ENCODE results near the gene IL1RAPL2. TPM values are rescaled to one million over a fixed set of nuclear protein-coding genes. Genes with fewer than 3 reads are reported as not detected.
A peak's percentile ranks its signal among the peaks of the same experiment; 100 is the strongest.
"Not testable (repeated sequence)": the region's sequence is repeated elsewhere in the genome, so short reads cannot be mapped to it uniquely, and the experiment has no call there.

Gene IL1RAPL2
- total RNA-seq, result not detected

- Mint-ChIP-seq H3K4me3 (no peak within 1 kb of the TSS), H3K9me3 (ENCODE audit: insufficient read depth) (no peaks in the 10 kb centered on the region), H3K27ac (no peak within 1 kb of the TSS), H3K36me3 (ENCODE audit: low read depth) (no peaks in the 10 kb centered on the region), H3K4me1 (ENCODE audit: low read depth) (no peaks in the 10 kb centered on the region), H3K27me3 (ENCODE audit: low read depth) (peaks cover 16% of the 10 kb centered on the region)
- ATAC-seq (no peak), DNase-seq (peak; percentile 21)
- POLR2A ChIA-PET, result no interaction called here
- CTCF ChIA-PET, result interaction anchor here (0.7 to 1.0 kb wide), 2 partner anchors 357 kb away, joined by 3 read pairs; no protein-coding TSS in a partner anchor
These were observed at the start of gene IL1RAPL2 for GRCh38 chrX:104565791-104566680. TSS of gene IL1RAPL2 (plus strand) at chrX:104566199.

- ATAC-seq, result no peak
- ChIA-PET CTCF (no interaction called here), POLR2A (no interaction called here)
- H3K9me3 Mint-ChIP-seq (ENCODE audit: insufficient read depth), result no peaks in the 10 kb centered on the region
- H3K4me3 Mint-ChIP-seq, result no peak overlapping the region
- no peaks in the 10 kb centered on the region for H3K36me3 Mint-ChIP-seq (ENCODE audit: low read depth)
- DNase-seq, result no peak
- no peaks in the 10 kb centered on the region for H3K27me3 Mint-ChIP-seq (ENCODE audit: low read depth)
- H3K27ac Mint-ChIP-seq, result no peak overlapping the region
- no peaks in the 10 kb centered on the region for H3K4me1 Mint-ChIP-seq (ENCODE audit: low read depth)
These were observed 43.6 kb upstream of the IL1RAPL2 start for GRCh38 chrX:104522386-104522785.

GRCh38 chrX:104523858-104524257 lies 42.1 kb upstream of the IL1RAPL2 start:
- H3K4me3 Mint-ChIP-seq, result no peak overlapping the region
- H3K27me3 Mint-ChIP-seq (ENCODE audit: low read depth), result no peaks in the 10 kb centered on the region
- no peak overlapping the region for H3K27ac Mint-ChIP-seq
- CTCF ChIA-PET, result no interaction called here
- POLR2A ChIA-PET, result no interaction called here
- H3K9me3 Mint-ChIP-seq (ENCODE audit: insufficient read depth), result no peaks in the 10 kb centered on the region
- no peaks in the 10 kb centered on the region for H3K36me3 Mint-ChIP-seq (ENCODE audit: low read depth)
- H3K4me1 Mint-ChIP-seq (ENCODE audit: low read depth), result no peaks in the 10 kb centered on the region
- ATAC-seq (no peak), DNase-seq (no peak)

GRCh38 chrX:104539081-104539480 lies 26.9 kb upstream of the IL1RAPL2 start:
- Mint-ChIP-seq H3K27me3 (ENCODE audit: low read depth) (no peaks in the 10 kb centered on the region), H3K9me3 (ENCODE audit: insufficient read depth) (no peaks in the 10 kb centered on the region), H3K27ac (no peak overlapping the region), H3K4me1 (ENCODE audit: low read depth) (no peaks in the 10 kb centered on the region), H3K4me3 (no peak overlapping the region), H3K36me3 (ENCODE audit: low read depth) (no peaks in the 10 kb centered on the region)
- POLR2A ChIA-PET, result no interaction called here
- CTCF ChIA-PET, result no interaction called here
- DNase-seq (no peak), ATAC-seq (no peak)

- H3K36me3 Mint-ChIP-seq (ENCODE audit: low read depth); H3K4me3 Mint-ChIP-seq; H3K9me3 Mint-ChIP-seq (ENCODE audit: insufficient read depth); CTCF ChIA-PET; POLR2A ChIA-PET; H3K4me1 Mint-ChIP-seq (ENCODE audit: low read depth); ATAC-seq; H3K27ac Mint-ChIP-seq; H3K27me3 Mint-ChIP-seq (ENCODE audit: low read depth); DNase-seq: not testable (repeated sequence)
These were observed 23.6 kb upstream of the IL1RAPL2 start for GRCh38 chrX:104542447-104542846.

GRCh38 chrX:104564335-104564734 lies 1.7 kb upstream of the IL1RAPL2 start:
- DNase-seq (no peak), ATAC-seq (no peak)
- H3K27ac Mint-ChIP-seq, result no peak overlapping the region
- ChIA-PET CTCF (no interaction called here), POLR2A (no interaction called here)
- H3K4me1 Mint-ChIP-seq (ENCODE audit: low read depth), result no peaks in the 10 kb centered on the region
- no peaks in the 10 kb centered on the region for H3K9me3 Mint-ChIP-seq (ENCODE audit: insufficient read depth)
- no peaks in the 10 kb centered on the region for H3K36me3 Mint-ChIP-seq (ENCODE audit: low read depth)
- no peak overlapping the region for H3K4me3 Mint-ChIP-seq
- H3K27me3 Mint-ChIP-seq (ENCODE audit: low read depth), result peaks cover 16% of the 10 kb centered on the region

GRCh38 chrX:104564921-104565703 lies 887 bp upstream of the IL1RAPL2 start:
- POLR2A ChIA-PET, result no interaction called here
- H3K4me1 Mint-ChIP-seq (ENCODE audit: low read depth), result no peaks in the 10 kb centered on the region
- H3K27ac Mint-ChIP-seq, result no peak overlapping the region
- ATAC-seq (no peak), DNase-seq (no peak)
- H3K9me3 Mint-ChIP-seq (ENCODE audit: insufficient read depth), result no peaks in the 10 kb centered on the region
- CTCF ChIA-PET, result interaction anchor here (1.0 kb wide), 1 partner anchor 358 kb away, joined by 3 read pairs; no protein-coding TSS in a partner anchor
- H3K36me3 Mint-ChIP-seq (ENCODE audit: low read depth), result no peaks in the 10 kb centered on the region
- H3K4me3 Mint-ChIP-seq, result no peak overlapping the region
- peaks cover 16% of the 10 kb centered on the region for H3K27me3 Mint-ChIP-seq (ENCODE audit: low read depth)

- Mint-ChIP-seq H3K27ac (no peak overlapping the region), H3K36me3 (ENCODE audit: low read depth) (no peaks in the 10 kb centered on the region), H3K4me3 (no peak overlapping the region), H3K9me3 (ENCODE audit: insufficient read depth) (no peaks in the 10 kb centered on the region), H3K4me1 (ENCODE audit: low read depth) (no peaks in the 10 kb centered on the region), H3K27me3 (ENCODE audit: low read depth) (peaks cover 16% of the 10 kb centered on the region)
- ATAC-seq, result no peak
- no peak for DNase-seq
- POLR2A ChIA-PET, result no interaction called here
- CTCF ChIA-PET, result interaction anchor here (0.7 kb wide), 1 partner anchor 356 kb away, joined by 3 read pairs; no protein-coding TSS in a partner anchor
These were observed 892 bp downstream of the IL1RAPL2 start for GRCh38 chrX:104566681-104567501.

GRCh38 chrX:104567506-104567905 lies 1.5 kb downstream of the IL1RAPL2 start:
- DNase-seq, result no peak
- CTCF ChIA-PET, result no interaction called here
- Mint-ChIP-seq H3K27ac (no peak overlapping the region), H3K36me3 (ENCODE audit: low read depth) (no peaks in the 10 kb centered on the region), H3K4me3 (no peak overlapping the region), H3K27me3 (ENCODE audit: low read depth) (peaks cover 16% of the 10 kb centered on the region), H3K9me3 (ENCODE audit: insufficient read depth) (no peaks in the 10 kb centered on the region), H3K4me1 (ENCODE audit: low read depth) (no peaks in the 10 kb centered on the region)
- no peak for ATAC-seq
- POLR2A ChIA-PET, result no interaction called here

- Mint-ChIP-seq H3K27ac (no peak overlapping the region), H3K4me1 (ENCODE audit: low read depth) (no peaks in the 10 kb centered on the region), H3K9me3 (ENCODE audit: insufficient read depth) (no peaks in the 10 kb centered on the region), H3K36me3 (ENCODE audit: low read depth) (no peaks in the 10 kb centered on the region), H3K4me3 (no peak overlapping the region), H3K27me3 (ENCODE audit: low read depth) (peaks cover 16% of the 10 kb centered on the region)
- ChIA-PET POLR2A (no interaction called here), CTCF (no interaction called here)
- DNase-seq (no peak), ATAC-seq (no peak)
These were observed 2.4 kb downstream of the IL1RAPL2 start for GRCh38 chrX:104568304-104568915.

- ChIA-PET CTCF (no interaction called here), POLR2A (no interaction called here)
- no peaks in the 10 kb centered on the region for H3K4me1 Mint-ChIP-seq (ENCODE audit: low read depth)
- ATAC-seq (no peak), DNase-seq (no peak)
- H3K4me3 Mint-ChIP-seq, result no peak overlapping the region
- H3K27ac Mint-ChIP-seq, result no peak overlapping the region
- H3K9me3 Mint-ChIP-seq (ENCODE audit: insufficient read depth), result no peaks in the 10 kb centered on the region
- no peaks in the 10 kb centered on the region for H3K36me3 Mint-ChIP-seq (ENCODE audit: low read depth)
- no peaks in the 10 kb centered on the region for H3K27me3 Mint-ChIP-seq (ENCODE audit: low read depth)
These were observed 52.3 kb downstream of the IL1RAPL2 start for GRCh38 chrX:104618106-104618895.
